K562 (cell line): Measurements from ENCODE around the gene PTPN11.

Experiments
- BHLHE40 ChIP-seq: IDR thresholded peaks from 2 replicates; pipeline ENCODE4 v1.6.1; 2011; ENCODE audit warnings: low read length, improper control_type of control experiment
- CBX8 ChIP-seq: fragments of 200-600 bp; sonication (generic); IDR thresholded peaks from 2 replicates; pipeline ENCODE4 v1.6.1; 2012; ENCODE audit warnings: borderline replicate concordance, mixed run types, low read depth, mild to moderate bottlenecking, moderate library complexity, mixed read lengths, low read length, control low read depth, inconsistent platforms; ENCODE audit not compliant: poor library complexity, severe bottlenecking; ENCODE audit errors: extremely low read depth
- EZH2 ChIP-seq: IDR thresholded peaks from 2 replicates; pipeline ENCODE4 v1.6.1; 2012; ENCODE audit warnings: low read depth, mild to moderate bottlenecking, inconsistent platforms, low read length, borderline replicate concordance
- NFIC ChIP-seq: fragments of 450-650 bp; IDR thresholded peaks from 2 replicates; pipeline ENCODE4 v1.6.1; 2017; ENCODE audit warnings: mild to moderate bottlenecking, inconsistent platforms
- NFIX ChIP-seq: fragments of 250-450 bp; sonication (Bioruptor Pico); IDR thresholded peaks from 2 replicates; pipeline ENCODE4 v1.4.0; 2020; ENCODE audit warnings: low read depth, mild to moderate bottlenecking, moderate library complexity
- NFYB ChIP-seq: IDR thresholded peaks from 2 replicates; pipeline ENCODE4 v1.6.1; 2011; ENCODE audit warnings: mild to moderate bottlenecking, moderate library complexity; ENCODE audit not compliant: insufficient read length; ENCODE audit errors: extremely low read depth
- PCBP2 ChIP-seq: fragments of 200-400 bp; formaldehyde crosslinking; IDR thresholded peaks from 2 replicates; pipeline ENCODE4 v1.6.1; 2018; ENCODE audit warnings: low read length, low read depth, mild to moderate bottlenecking, moderate library complexity; ENCODE audit not compliant: poor library complexity, severe bottlenecking
- POLR2A ChIP-seq: fragments of 450-650 bp; conservative IDR thresholded peaks from 2 replicates; pipeline ENCODE4 v1.6.1; 2016
- TF ChIP-seq, protein P1 (sequence below), 3 experiments: IDR thresholded peaks in 2 of 3; conservative IDR thresholded peaks in 1 of 3; 2 replicates each; pipeline ENCODE4 v1.5.1; 2011 to 2012; ENCODE audit warnings: low read length in 3 of 3, mild to moderate bottlenecking in 3 of 3, control low read depth in 2 of 3, improper control_type of control experiment in 1 of 3, inconsistent platforms in 1 of 3, low read depth in 1 of 3, mixed read lengths in 1 of 3, moderate library complexity in 1 of 3; ENCODE audit not compliant: insufficient read depth in 2 of 3

DNA sequence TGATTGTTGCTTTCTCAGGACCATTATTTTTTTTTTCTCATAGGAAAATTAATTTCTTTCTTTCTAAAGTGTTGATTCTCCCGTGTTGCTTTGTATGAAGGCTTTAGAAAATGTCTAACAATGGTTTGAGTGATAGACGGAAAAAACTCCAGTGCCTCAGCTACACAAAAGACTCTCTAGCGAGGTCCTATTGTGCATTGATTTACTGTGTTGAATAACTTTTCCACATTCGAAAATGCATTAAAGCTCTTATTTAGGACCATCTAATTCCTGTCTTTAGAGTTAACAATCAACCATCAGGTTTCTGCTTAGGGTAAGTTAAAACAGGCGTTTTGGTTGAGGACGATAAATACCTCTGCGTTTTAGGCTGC, 99.6 kb downstream of the PTPN11 start:
- TF ChIP-seq PCBP2 (no peak), NFYB (no peak), NFIC (no peak), EZH2 (no peak), NFIX (CRISPR knock-in tag) (no peak), CBX8 (no peak), BHLHE40 (no peak), POLR2A (no peak)
- TF ChIP-seq, protein P1, sequence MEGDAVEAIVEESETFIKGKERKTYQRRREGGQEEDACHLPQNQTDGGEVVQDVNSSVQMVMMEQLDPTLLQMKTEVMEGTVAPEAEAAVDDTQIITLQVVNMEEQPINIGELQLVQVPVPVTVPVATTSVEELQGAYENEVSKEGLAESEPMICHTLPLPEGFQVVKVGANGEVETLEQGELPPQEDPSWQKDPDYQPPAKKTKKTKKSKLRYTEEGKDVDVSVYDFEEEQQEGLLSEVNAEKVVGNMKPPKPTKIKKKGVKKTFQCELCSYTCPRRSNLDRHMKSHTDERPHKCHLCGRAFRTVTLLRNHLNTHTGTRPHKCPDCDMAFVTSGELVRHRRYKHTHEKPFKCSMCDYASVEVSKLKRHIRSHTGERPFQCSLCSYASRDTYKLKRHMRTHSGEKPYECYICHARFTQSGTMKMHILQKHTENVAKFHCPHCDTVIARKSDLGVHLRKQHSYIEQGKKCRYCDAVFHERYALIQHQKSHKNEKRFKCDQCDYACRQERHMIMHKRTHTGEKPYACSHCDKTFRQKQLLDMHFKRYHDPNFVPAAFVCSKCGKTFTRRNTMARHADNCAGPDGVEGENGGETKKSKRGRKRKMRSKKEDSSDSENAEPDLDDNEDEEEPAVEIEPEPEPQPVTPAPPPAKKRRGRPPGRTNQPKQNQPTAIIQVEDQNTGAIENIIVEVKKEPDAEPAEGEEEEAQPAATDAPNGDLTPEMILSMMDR (IDR thresholded peaks at IDR 0.05 in 2 of 3, conservative IDR thresholded peaks at IDR 0.05 in 1 of 3; ENCODE audit: insufficient read depth in 2 of 3, low read depth in 1 of 3, low read length in 3 of 3), result no peak
